Parathyroid adenoma (tissue), 2 donors: ENCODE measurements around the gene ZMAT3.

ENCODE experiments used
- H2AFZ ChIP-seq: fragments of 300-600 bp; sonication (generic); one replicate; pipeline ENCODE4 v1.7.0; 2017; ENCODE audit warnings: antibody characterized with exemption, mild to moderate bottlenecking
- H3K27ac ChIP-seq: fragments of 300-600 bp; sonication (generic); one replicate; pipeline ENCODE4 v1.7.0; 2017
- H3K27me3 ChIP-seq: fragments of 300-600 bp; sonication (generic); one replicate; pipeline ENCODE4 v1.7.0; 2017; ENCODE audit warnings: low read length; ENCODE audit not compliant: control insufficient read depth, insufficient read depth
- H3K36me3 ChIP-seq: fragments of 300-600 bp; sonication (generic); one replicate; pipeline ENCODE4 v1.7.0; 2017; ENCODE audit warnings: low read length; ENCODE audit not compliant: control insufficient read depth, insufficient read depth
- H3K4me1 ChIP-seq: fragments of 300-600 bp; sonication (generic); one replicate; pipeline ENCODE4 v1.7.0; 2017; ENCODE audit warnings: control low read depth
- H3K4me2 ChIP-seq: fragments of 300-600 bp; sonication (generic); one replicate; pipeline ENCODE4 v1.7.0; 2017; ENCODE audit warnings: low read length
- H3K4me3 ChIP-seq: fragments of 300-600 bp; sonication (generic); one replicate; pipeline ENCODE4 v1.7.0; 2017; ENCODE audit warnings: low read depth, low read length
- H3K79me2 ChIP-seq: fragments of 300-600 bp; sonication (generic); one replicate; pipeline ENCODE4 v1.7.0; 2017; ENCODE audit warnings: control low read depth
- H3K9ac ChIP-seq: fragments of 300-600 bp; sonication (generic); one replicate; pipeline ENCODE4 v1.7.0; 2017; ENCODE audit warnings: mild to moderate bottlenecking
- H3K9me3 ChIP-seq: fragments of 300-600 bp; sonication (generic); one replicate; pipeline ENCODE4 v1.7.0; 2017; ENCODE audit warnings: low read length; ENCODE audit not compliant: control insufficient read depth
- TF ChIP-seq, protein P1 (sequence below): fragments of 300-600 bp; sonication (generic); IDR thresholded peaks from one replicate; pipeline ENCODE4 v1.7.0; 2017; ENCODE audit warnings: antibody characterized with exemption, mild to moderate bottlenecking
- donor health status: primary hyperparathyroidism.

ZMAT3 gene

DNA sequence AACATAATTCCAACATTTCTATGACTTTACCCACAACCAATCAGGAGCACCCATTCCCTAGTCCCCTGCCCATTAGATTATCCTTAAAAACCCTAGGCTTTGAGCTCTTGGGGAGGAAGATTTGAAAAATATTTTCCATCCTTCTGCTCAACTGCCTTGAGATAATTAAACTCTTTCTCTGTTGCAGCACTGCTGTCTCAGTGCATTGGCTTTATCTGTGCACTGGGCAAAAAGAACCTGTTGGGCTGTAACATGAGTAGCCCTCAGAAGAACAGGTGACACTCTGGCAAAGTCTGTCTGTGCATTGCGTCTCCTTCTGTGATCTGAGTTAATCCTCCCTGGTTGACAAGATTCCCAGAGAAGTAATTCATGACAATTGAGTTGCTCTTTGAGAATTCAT, 83.9 kb downstream of the ZMAT3 start:
- H3K9me3 ChIP-seq: no peaks in the 10 kb centered on the region
- TF ChIP-seq, protein P1, sequence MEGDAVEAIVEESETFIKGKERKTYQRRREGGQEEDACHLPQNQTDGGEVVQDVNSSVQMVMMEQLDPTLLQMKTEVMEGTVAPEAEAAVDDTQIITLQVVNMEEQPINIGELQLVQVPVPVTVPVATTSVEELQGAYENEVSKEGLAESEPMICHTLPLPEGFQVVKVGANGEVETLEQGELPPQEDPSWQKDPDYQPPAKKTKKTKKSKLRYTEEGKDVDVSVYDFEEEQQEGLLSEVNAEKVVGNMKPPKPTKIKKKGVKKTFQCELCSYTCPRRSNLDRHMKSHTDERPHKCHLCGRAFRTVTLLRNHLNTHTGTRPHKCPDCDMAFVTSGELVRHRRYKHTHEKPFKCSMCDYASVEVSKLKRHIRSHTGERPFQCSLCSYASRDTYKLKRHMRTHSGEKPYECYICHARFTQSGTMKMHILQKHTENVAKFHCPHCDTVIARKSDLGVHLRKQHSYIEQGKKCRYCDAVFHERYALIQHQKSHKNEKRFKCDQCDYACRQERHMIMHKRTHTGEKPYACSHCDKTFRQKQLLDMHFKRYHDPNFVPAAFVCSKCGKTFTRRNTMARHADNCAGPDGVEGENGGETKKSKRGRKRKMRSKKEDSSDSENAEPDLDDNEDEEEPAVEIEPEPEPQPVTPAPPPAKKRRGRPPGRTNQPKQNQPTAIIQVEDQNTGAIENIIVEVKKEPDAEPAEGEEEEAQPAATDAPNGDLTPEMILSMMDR: no peak
- H3K36me3 ChIP-seq: no peaks in the 10 kb centered on the region

GRCh38 chr3:178986456-178986855, 85.2 kb downstream of the ZMAT3 start:
- TF ChIP-seq, protein P1: no peak

More for the DNA sequence above, 83.9 kb downstream of the ZMAT3 start:
- no peak overlapping the region for H3K4me2 ChIP-seq
- no peaks in the 10 kb centered on the region for H3K27me3 ChIP-seq
- no peak overlapping the region for H3K9ac ChIP-seq
- H3K4me1 ChIP-seq: no peaks in the 10 kb centered on the region
- H3K79me2 ChIP-seq: no peaks in the 10 kb centered on the region
- no peak overlapping the region for H3K27ac ChIP-seq
- H3K4me3 ChIP-seq: no peak overlapping the region
- H2AFZ ChIP-seq: no peak overlapping the region

DNA sequence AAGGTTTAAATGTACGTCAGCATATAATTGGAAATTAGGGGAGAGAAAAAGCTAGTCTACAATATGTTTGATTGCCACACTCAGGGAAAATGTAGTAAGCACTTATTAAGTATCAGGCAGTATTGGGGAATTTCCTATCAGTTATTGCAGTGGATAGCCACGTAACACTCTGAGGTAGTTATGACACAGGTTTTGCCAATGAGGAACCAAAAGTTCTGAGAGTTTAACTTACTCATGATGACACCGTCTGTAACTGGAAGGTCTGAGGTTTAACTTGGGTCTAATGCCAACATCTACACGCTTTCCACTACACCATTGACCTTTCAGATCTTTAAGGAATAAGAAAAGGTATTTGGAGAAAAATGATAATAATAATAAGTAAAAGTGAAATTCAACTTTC, 89.5 kb downstream of the ZMAT3 start:
- TF ChIP-seq, protein P1: no peak
- H3K4me1 ChIP-seq: no peaks in the 10 kb centered on the region
- H3K79me2 ChIP-seq: no peaks in the 10 kb centered on the region
- H3K9ac ChIP-seq: no peak overlapping the region
- no peak overlapping the region for H2AFZ ChIP-seq
- H3K4me3 ChIP-seq: no peak overlapping the region
- no peaks in the 10 kb centered on the region for H3K27me3 ChIP-seq
- no peak overlapping the region for H3K27ac ChIP-seq
- H3K9me3 ChIP-seq: no peaks in the 10 kb centered on the region
- no peaks in the 10 kb centered on the region for H3K36me3 ChIP-seq
- no peak overlapping the region for H3K4me2 ChIP-seq

More at GRCh38 chr3:178986456-178986855, 85.2 kb downstream of the ZMAT3 start:
- Histone ChIP-seq H2AFZ (no peak overlapping the region), H3K4me1 (no peaks in the 10 kb centered on the region), H3K79me2 (no peaks in the 10 kb centered on the region), H3K9me3 (no peaks in the 10 kb centered on the region), H3K4me3 (no peak overlapping the region), H3K36me3 (no peaks in the 10 kb centered on the region), H3K9ac (no peak overlapping the region), H3K4me2 (no peak overlapping the region), H3K27ac (no peak overlapping the region), H3K27me3 (no peaks in the 10 kb centered on the region)

DNA sequence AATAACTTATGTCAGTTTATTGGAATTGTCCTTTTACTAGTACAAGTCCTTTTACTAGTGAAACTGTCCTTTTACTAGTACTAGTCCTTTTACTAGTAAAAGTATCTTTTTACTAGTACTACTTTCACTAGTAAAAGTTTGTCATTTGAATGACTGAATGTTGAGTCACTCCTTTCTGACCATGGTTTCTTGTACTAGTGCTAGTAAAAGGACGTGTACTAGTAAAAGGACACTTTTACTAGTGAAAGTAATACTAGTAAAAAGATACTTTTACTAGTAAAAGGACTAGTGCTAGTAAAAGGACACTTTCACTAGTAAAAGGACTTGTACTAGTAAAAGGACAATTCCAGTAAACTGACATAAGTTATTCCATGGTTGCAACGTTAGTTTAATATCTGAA, 96.3 kb downstream of the ZMAT3 start:
- TF ChIP-seq, protein P1: no peak
- Histone ChIP-seq H3K79me2 (no peaks in the 10 kb centered on the region), H3K9me3 (no peaks in the 10 kb centered on the region), H3K27me3 (no peaks in the 10 kb centered on the region), H2AFZ (no peak overlapping the region), H3K27ac (no peak overlapping the region), H3K36me3 (no peaks in the 10 kb centered on the region), H3K4me3 (no peak overlapping the region), H3K9ac (no peak overlapping the region), H3K4me1 (no peaks in the 10 kb centered on the region), H3K4me2 (no peak overlapping the region)

DNA sequence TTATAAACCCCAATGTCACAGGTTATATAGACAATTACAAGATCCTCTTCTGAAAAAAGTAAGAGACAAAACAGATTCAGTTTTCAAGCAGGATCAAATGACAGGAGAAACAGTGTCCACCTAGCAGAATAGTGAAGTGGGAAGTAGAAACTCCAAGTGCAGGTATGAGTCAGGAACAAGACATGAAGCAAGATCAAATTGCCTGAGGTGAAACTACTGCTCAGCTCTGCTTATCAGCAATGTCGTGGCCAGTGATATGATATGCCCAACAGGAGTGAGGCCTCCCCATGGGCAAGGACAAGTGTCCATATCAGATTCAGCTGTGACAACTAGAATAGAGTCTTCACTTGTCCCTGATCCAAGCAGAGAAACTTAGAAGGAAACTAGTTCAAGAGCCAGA, 100.0 kb downstream of the ZMAT3 start:
- Histone ChIP-seq H3K36me3 (no peaks in the 10 kb centered on the region), H3K9me3 (no peaks in the 10 kb centered on the region), H3K9ac (no peak overlapping the region), H3K4me1 (no peaks in the 10 kb centered on the region), H3K27ac (no peak overlapping the region), H3K4me3 (no peak overlapping the region), H3K4me2 (no peak overlapping the region), H2AFZ (no peak overlapping the region), H3K79me2 (no peaks in the 10 kb centered on the region), H3K27me3 (no peaks in the 10 kb centered on the region)
- TF ChIP-seq, protein P1: no peak
